Measurements from ENCODE around the gene NLGN3.
A peak's percentile ranks its signal among the peaks of the same experiment; 100 is the strongest.
"Not testable (repeated sequence)": the region's sequence is repeated elsewhere in the genome, so short reads cannot be mapped to it uniquely, and the experiment has no call there.

Gene NLGN3

GRCh38 chrX:71178908-71179307 is 34.3 kb downstream of the NLGN3 start:
- peak; percentile 34 for DNase-seq (ENCODE audit: extremely low read depth, low read depth)

GRCh38 chrX:71180579-71181265 is 36.1 kb downstream of the NLGN3 start:
- DNase-seq (ENCODE audit: extremely low read depth, low read depth): not testable (repeated sequence)

More at GRCh38 chrX:71178908-71179307, 34.3 kb downstream of the NLGN3 start:
- peak; percentile 70 for TF ChIP-seq CTCF (IDR thresholded peaks at IDR 0.05; ENCODE audit: low read depth, low read length)

GRCh38 chrX:71181558-71181909 is 36.9 kb downstream of the NLGN3 start:
- no peak for DNase-seq (ENCODE audit: extremely low read depth, low read depth)
- TF ChIP-seq CTCF (IDR thresholded peaks at IDR 0.05; ENCODE audit: low read depth, low read length): no peak

- DNase-seq (ENCODE audit: extremely low read depth, low read depth): peak; percentile 90
- no peak for TF ChIP-seq CTCF (IDR thresholded peaks at IDR 0.05; ENCODE audit: low read depth, low read length)
Observed at GRCh38 chrX:71181910-71182799, 37.5 kb downstream of the NLGN3 start.

GRCh38 chrX:71182871-71183270 is 38.2 kb downstream of the NLGN3 start:
- TF ChIP-seq CTCF (IDR thresholded peaks at IDR 0.05; ENCODE audit: low read depth, low read length): no peak
- no peak for DNase-seq (ENCODE audit: extremely low read depth, low read depth)

- no peak for DNase-seq (ENCODE audit: extremely low read depth, low read depth)
- no peak for TF ChIP-seq CTCF (IDR thresholded peaks at IDR 0.05; ENCODE audit: low read depth, low read length)
Observed at GRCh38 chrX:71183341-71183740, 38.7 kb downstream of the NLGN3 start.

- TF ChIP-seq CTCF (IDR thresholded peaks at IDR 0.05; ENCODE audit: low read depth, low read length): no peak
- no peak for DNase-seq (ENCODE audit: extremely low read depth, low read depth)
Observed at GRCh38 chrX:71184092-71184491, 39.5 kb downstream of the NLGN3 start.

Data from AG09319 (cell line).